Bronchial epithelial cell (primary cell): Measurements from ENCODE around the gene CDKN2C. TPM values are rescaled to one million over a fixed set of nuclear protein-coding genes. Genes with fewer than 3 reads are reported as not detected.
"Not testable (repeated sequence)": the region's sequence is repeated elsewhere in the genome, so short reads cannot be mapped to it uniquely, and the experiment has no call there.

Experiments used
- DNase-seq: peaks from one replicate; pipeline ENCODE4 v3.0.0-alpha.2; 2010; ENCODE audit warnings: low read depth
- FAIRE-seq: peaks from 2 replicates; lab custom pipeline; 2011; peaks lifted over from hg19 to GRCh38; lab: Jason Lieb, UNC
- H3K27me3 ChIP-seq: 2 replicates; pipeline ENCODE4 v1.5.1; 2011; ENCODE audit warnings: low read length; ENCODE audit not compliant: control insufficient read depth, insufficient read depth
- H3K36me3 ChIP-seq: 2 replicates; pipeline ENCODE4 v1.5.1; 2011; ENCODE audit warnings: low read length; ENCODE audit not compliant: control insufficient read depth, insufficient read depth
- H3K4me3 ChIP-seq: 2 replicates; pipeline ENCODE4 v1.5.1; 2011; ENCODE audit warnings: mild to moderate bottlenecking, low read depth, low read length, control low read depth
- total RNA-seq: library from RNA; depleted of rRNA; stranded (reverse); fragments of >200 nt; gene quantifications from 2 replicates; pipeline ENCODE4 v1.2.1, GENCODE V29; 2014
- TF ChIP-seq, protein P1 (sequence below): IDR thresholded peaks from 2 replicates; pipeline ENCODE4 v1.5.1; 2011; ENCODE audit warnings: mild to moderate bottlenecking, moderate library complexity, low read length, control low read depth, inconsistent platforms; ENCODE audit not compliant: insufficient read depth, severe bottlenecking

Gene CDKN2C
- total RNA-seq, 1 donor from 2014 or later, result 0.79 TPM

DNA sequence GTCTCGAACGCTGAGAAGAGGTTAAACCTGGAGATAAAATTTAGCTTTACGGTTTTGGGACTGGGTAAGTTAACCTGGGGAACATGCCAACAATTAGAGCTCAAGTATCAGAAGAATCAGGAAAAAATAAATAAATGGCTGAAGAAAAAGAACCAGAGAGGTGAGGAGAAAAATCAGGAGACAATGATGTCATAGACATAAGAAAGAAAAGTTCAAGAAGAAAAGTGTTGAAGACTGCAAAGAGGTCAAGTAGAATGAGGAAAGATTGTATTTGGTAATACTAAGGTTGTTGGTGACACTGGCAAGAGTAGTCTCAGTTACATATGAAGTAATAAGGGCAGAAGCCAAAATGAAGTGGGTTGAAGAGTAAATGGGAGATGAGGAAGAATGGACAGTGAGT lies 26.0 kb downstream of the CDKN2C start:
- no peaks in the 10 kb centered on the region for H3K36me3 ChIP-seq
- FAIRE-seq, result no peak
- TF ChIP-seq, protein P1, sequence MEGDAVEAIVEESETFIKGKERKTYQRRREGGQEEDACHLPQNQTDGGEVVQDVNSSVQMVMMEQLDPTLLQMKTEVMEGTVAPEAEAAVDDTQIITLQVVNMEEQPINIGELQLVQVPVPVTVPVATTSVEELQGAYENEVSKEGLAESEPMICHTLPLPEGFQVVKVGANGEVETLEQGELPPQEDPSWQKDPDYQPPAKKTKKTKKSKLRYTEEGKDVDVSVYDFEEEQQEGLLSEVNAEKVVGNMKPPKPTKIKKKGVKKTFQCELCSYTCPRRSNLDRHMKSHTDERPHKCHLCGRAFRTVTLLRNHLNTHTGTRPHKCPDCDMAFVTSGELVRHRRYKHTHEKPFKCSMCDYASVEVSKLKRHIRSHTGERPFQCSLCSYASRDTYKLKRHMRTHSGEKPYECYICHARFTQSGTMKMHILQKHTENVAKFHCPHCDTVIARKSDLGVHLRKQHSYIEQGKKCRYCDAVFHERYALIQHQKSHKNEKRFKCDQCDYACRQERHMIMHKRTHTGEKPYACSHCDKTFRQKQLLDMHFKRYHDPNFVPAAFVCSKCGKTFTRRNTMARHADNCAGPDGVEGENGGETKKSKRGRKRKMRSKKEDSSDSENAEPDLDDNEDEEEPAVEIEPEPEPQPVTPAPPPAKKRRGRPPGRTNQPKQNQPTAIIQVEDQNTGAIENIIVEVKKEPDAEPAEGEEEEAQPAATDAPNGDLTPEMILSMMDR, result no peak
- DNase-seq, result no peak
- H3K27me3 ChIP-seq, result no peaks in the 10 kb centered on the region
- H3K4me3 ChIP-seq, result no peak overlapping the region

DNA sequence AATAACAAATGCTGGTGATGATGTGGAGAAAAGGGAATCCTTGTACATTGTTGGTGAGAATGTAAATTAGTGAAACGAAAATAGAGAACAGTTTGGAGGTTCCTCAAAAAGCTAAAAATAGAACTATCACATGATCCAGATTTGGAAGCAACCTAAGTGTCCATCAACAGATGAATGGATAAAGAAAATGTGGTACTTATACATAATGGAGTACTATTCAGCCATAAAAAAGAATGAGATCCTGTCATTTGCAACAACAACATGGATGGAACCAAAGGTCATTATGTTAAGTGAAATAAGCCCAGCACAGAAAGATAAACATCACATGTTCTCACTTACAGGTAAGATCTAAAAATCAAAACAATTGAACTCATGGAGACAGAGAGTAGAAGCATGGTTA lies 29.3 kb downstream of the CDKN2C start:
- FAIRE-seq, H3K36me3 ChIP-seq, H3K4me3 ChIP-seq, H3K27me3 ChIP-seq, DNase-seq: not testable (repeated sequence)

DNA sequence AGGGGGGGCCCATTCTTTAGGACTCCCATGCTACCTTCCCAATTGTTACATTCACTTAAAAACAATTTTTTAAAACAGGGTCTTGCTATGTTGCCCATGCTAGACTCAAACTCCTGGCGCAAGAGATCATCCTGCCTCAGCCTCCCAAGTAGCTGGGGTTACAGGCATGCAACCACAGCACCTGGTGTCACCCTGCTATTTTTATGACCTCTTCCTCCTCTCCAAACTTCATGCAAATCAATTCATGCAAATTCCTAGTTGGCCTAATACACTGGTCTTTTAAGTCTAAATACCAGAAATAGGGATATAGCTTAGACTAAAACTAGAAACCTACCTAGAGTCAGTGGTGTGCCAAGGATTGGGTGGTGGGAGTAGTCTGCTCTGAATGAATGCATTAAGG lies 30.1 kb downstream of the CDKN2C start:
- Histone ChIP-seq H3K4me3 (no peak overlapping the region), H3K27me3 (no peaks in the 10 kb centered on the region), H3K36me3 (no peaks in the 10 kb centered on the region)
- DNase-seq, result no peak
- TF ChIP-seq, protein P1, result no peak
- FAIRE-seq, result no peak

DNA sequence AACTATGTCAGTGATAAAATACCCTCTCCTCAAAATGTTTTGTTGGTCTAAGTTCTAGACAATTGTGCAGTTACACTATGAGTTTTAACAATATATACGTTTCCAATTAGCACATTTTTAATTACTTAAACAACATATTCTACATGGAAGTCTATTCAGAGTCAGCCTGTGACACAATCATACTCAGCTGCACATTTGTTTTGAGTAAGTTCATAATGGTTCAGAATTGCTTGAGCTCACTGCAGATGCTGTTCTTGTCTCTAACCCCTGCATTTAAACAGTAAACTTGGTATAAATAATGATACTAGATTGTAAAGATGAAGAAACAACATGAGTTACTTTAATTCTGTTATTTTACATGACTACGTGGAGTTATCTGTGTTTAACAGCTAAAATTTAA lies 30.6 kb downstream of the CDKN2C start:
- TF ChIP-seq, protein P1, result no peak
- no peaks in the 10 kb centered on the region for H3K36me3 ChIP-seq
- FAIRE-seq (no peak), DNase-seq (no peak)
- H3K4me3 ChIP-seq, result no peak overlapping the region
- H3K27me3 ChIP-seq, result no peaks in the 10 kb centered on the region

DNA sequence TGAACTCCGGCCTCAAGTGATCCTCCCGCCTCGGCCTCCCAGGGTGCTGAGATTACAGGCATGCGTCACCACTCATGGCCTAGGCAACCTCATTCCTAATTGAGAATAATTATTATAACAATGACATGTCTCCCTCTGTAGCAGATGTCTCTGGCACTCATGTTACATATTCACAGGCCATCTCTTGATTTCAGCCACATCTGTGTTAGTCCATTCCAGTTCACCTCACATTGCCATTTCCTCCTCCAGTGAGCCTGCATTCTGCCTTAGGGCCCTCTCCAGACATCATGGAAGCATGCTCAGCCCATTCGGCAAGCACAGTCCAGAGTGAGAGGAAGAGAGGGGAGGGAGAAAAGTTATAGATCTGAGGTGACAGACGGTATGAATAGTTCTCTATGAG lies 32.5 kb downstream of the CDKN2C start:
- Histone ChIP-seq H3K36me3 (no peaks in the 10 kb centered on the region), H3K27me3 (no peaks in the 10 kb centered on the region), H3K4me3 (no peak overlapping the region)
- FAIRE-seq (no peak), DNase-seq (no peak)
- TF ChIP-seq, protein P1, result no peak

DNA sequence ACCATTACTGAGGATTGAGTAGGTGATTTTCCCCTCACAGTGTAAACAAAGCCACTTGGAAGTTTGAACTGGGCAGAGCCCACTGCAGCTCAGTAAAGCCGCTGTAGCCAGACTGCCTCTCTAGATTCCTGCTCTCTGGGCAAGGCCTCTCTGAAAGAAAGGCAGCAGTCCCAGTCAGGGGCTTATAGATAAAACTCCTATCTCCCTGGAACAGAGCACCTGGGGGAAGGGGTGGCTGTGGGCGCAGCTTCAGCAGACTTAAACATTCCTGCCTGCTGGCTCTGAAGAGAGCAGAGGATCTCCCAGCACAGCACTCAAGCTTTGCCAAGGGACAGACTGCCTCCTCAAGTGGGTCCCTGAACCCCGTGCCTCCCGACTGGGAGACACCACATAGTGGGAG lies 35.5 kb downstream of the CDKN2C start:
- DNase-seq, H3K4me3 ChIP-seq, FAIRE-seq, H3K36me3 ChIP-seq, H3K27me3 ChIP-seq: not testable (repeated sequence)

DNA sequence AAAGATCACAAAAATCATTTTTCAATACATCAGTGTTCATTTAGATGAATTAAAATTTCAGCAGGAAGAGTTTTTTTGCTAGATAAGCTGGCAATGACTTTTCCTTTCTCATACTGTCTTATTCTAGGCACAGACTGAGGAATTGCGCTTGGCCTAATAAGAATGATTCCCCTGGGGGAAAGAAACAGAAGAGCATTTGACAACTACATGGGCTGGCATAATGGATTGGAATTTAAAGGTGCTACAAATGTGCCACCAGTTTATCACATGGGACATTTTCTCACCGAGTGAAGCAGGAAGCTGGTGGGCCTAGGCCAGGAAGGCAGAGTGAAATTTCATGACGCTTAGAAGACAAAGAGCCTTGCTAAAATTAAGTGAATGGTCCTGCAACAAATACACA lies 39.3 kb downstream of the CDKN2C start:
- no peaks in the 10 kb centered on the region for H3K27me3 ChIP-seq
- TF ChIP-seq, protein P1, result no peak
- no peak overlapping the region for H3K4me3 ChIP-seq
- no peaks in the 10 kb centered on the region for H3K36me3 ChIP-seq
- DNase-seq (no peak), FAIRE-seq (no peak)
